Thyroid gland (tissue), 4 donors: ENCODE results near the gene PNKP.

ENCODE experiments used
- CTCF ChIP-seq, 6 experiments: fragments of 200-600 bp in 3 of 6; fragments of 450-650 bp in 3 of 6; sonication (generic) in 3 of 6; IDR thresholded peaks; one replicate each; pipeline ENCODE4 v1.5.1; 2016 to 2019; ENCODE audit warnings: antibody characterized with exemption in 6 of 6, mild to moderate bottlenecking in 2 of 6, inconsistent platforms in 1 of 6, moderate library complexity in 1 of 6
- POLR2A ChIP-seq, 2 donors: fragments of 450-650 bp; IDR thresholded peaks; one replicate each; pipeline ENCODE4 v1.6.1; 2017; ENCODE audit warnings: antibody characterized with exemption in 2 of 2, mild to moderate bottlenecking in 2 of 2, moderate library complexity in 1 of 2

- TF ChIP-seq CTCF (IDR thresholded peaks at IDR 0.05) (no peak), POLR2A (IDR thresholded peaks at IDR 0.05) (no peak)
Measured at GRCh38 chr19:49824662-49825061, 42.7 kb downstream of the PNKP start.
